BJ (cell line): ENCODE results near the gene CASP8AP2. TPM values are rescaled to one million over a fixed set of nuclear protein-coding genes. Genes with fewer than 3 reads are reported as not detected.

Source experiments
- CTCF ChIA-PET: fragments of 350-600 bp; formaldehyde crosslinking; extraction: SDS; loops from one replicate; lab custom pipeline; 2021; ENCODE audit warnings: antibody characterized with exemption, inconsistent platforms; lab: Yijun Ruan, JAX
- POLR2A ChIA-PET: fragments of 300-600 bp; sonication (Branson Sonifier 250); formaldehyde crosslinking; extraction: SDS; loops from one replicate; lab custom pipeline; 2021; ENCODE audit warnings: antibody characterized with exemption; lab: Charles Lee
- DNase-seq: peaks from one replicate; pipeline ENCODE4 v3.0.0-alpha.2; 2011; ENCODE audit warnings: low read depth
- H3K27me3 ChIP-seq: 2 replicates; pipeline ENCODE4 v1.6.0; 2011; ENCODE audit warnings: low read length; ENCODE audit not compliant: control insufficient read depth, insufficient read depth
- H3K36me3 ChIP-seq: 2 replicates; pipeline ENCODE4 v1.5.1; 2011; ENCODE audit warnings: low read length; ENCODE audit not compliant: control insufficient read depth, insufficient read depth
- H3K4me3 ChIP-seq: 2 replicates; pipeline ENCODE4 v1.5.1; 2011; ENCODE audit warnings: low read depth, mild to moderate bottlenecking, control low read depth, low read length
- CTCF ChIP-seq: IDR thresholded peaks from 2 replicates; pipeline ENCODE4 v1.5.1; 2011; ENCODE audit warnings: low read depth, mild to moderate bottlenecking, control low read depth, inconsistent platforms, low read length, moderate library complexity; ENCODE audit not compliant: insufficient read depth
- polyA plus RNA-seq: library from polyadenylated mRNA; depleted of rRNA; stranded (reverse); fragments of >200 nt; gene quantifications from 2 replicates; pipeline ENCODE4 v1.2.3, GENCODE V29; 2011

Gene CASP8AP2
- polyA plus RNA-seq, 1 experiment: 2.7 TPM

- CTCF ChIA-PET: no interaction called here
- no peak for TF ChIP-seq CTCF
- Histone ChIP-seq H3K36me3 (peaks cover 8% of the 10 kb centered on the region), H3K27me3 (no peaks in the 10 kb centered on the region), H3K4me3 (no peak overlapping the region)
- no peak for DNase-seq
- POLR2A ChIA-PET: no interaction called here
Measured at GRCh38 chr6:89866024-89866678, 36.5 kb downstream of the CASP8AP2 start.

GRCh38 chr6:89873721-89874120 is 44.0 kb downstream of the CASP8AP2 start:
- ChIA-PET POLR2A (no interaction called here), CTCF (no interaction called here)
- DNase-seq: no peak
- Histone ChIP-seq H3K27me3 (no peaks in the 10 kb centered on the region), H3K36me3 (peaks cover 4% of the 10 kb centered on the region; the same call in 1 of the 2 replicates), H3K4me3 (no peak overlapping the region)
- no peak for TF ChIP-seq CTCF

- H3K27me3 ChIP-seq: no peaks in the 10 kb centered on the region
- peaks cover 4% of the 10 kb centered on the region; the same call in 1 of the 2 replicates for H3K36me3 ChIP-seq
- POLR2A ChIA-PET: no interaction called here
- no peak overlapping the region for H3K4me3 ChIP-seq
- DNase-seq: no peak
- CTCF ChIA-PET: no interaction called here
- TF ChIP-seq CTCF: no peak
Measured at GRCh38 chr6:89874438-89874837, 44.8 kb downstream of the CASP8AP2 start.

GRCh38 chr6:89886378-89887120 is 56.9 kb downstream of the CASP8AP2 start:
- TF ChIP-seq CTCF: no peak
- peaks cover 3% of the 10 kb centered on the region; the same call in 1 of the 2 replicates for H3K27me3 ChIP-seq
- ChIA-PET CTCF (no interaction called here), POLR2A (no interaction called here)
- no peak for DNase-seq
- no peaks in the 10 kb centered on the region for H3K36me3 ChIP-seq
- H3K4me3 ChIP-seq: no peak overlapping the region

- peaks cover 3% of the 10 kb centered on the region; the same call in 1 of the 2 replicates for H3K27me3 ChIP-seq
- no peaks in the 10 kb centered on the region for H3K36me3 ChIP-seq
- DNase-seq: no peak
- no peak for TF ChIP-seq CTCF
- ChIA-PET POLR2A (no interaction called here), CTCF (no interaction called here)
- no peak overlapping the region for H3K4me3 ChIP-seq
Measured at GRCh38 chr6:89887452-89888137, 57.9 kb downstream of the CASP8AP2 start.
